Activated CD8-positive, alpha-beta T cell treated with anti-CD3 and anti-CD28 coated beads for 36 hours (primary cell): Measurements from ENCODE around the gene OTULINL. TPM values are rescaled to one million over a fixed set of nuclear protein-coding genes. Genes with fewer than 3 reads are reported as not detected.

Experiments used
- ATAC-seq: fragments of 200-7000 bp; cut with Tn5 transposase; one replicate; pipeline ENCODE4 v1.10.0; 2021; ENCODE audit warnings: mild to moderate bottlenecking, moderate library complexity
- CTCF ChIA-PET: fragments of 350-600 bp; sonication (Branson Sonifier 250); formaldehyde crosslinking; loops from one replicate; lab custom pipeline; 2021; ENCODE audit warnings: antibody characterized with exemption; lab: Charles Lee
- POLR2A ChIA-PET: fragments of 350-600 bp; sonication (Branson Sonifier 250); formaldehyde crosslinking; loops from one replicate; lab custom pipeline; 2021; ENCODE audit warnings: antibody characterized with exemption; lab: Charles Lee
- DNase-seq: peaks from one replicate; pipeline ENCODE4 v3.0.0-alpha.2; 2020
- H3K27ac Mint-ChIP-seq: one replicate; pipeline ENCODE4 v1.8.0; 2021; ENCODE audit warnings: mild to moderate bottlenecking, mixed read lengths
- H3K27me3 Mint-ChIP-seq: one replicate; pipeline ENCODE4 v1.8.0; 2021; ENCODE audit warnings: mixed read lengths
- H3K36me3 Mint-ChIP-seq: one replicate; pipeline ENCODE4 v1.8.0; 2021; ENCODE audit warnings: low read depth, mixed read lengths
- H3K4me1 Mint-ChIP-seq: one replicate; pipeline ENCODE4 v1.8.0; 2021; ENCODE audit warnings: low read depth, mixed read lengths
- H3K4me3 Mint-ChIP-seq: one replicate; pipeline ENCODE4 v1.8.0; 2021; ENCODE audit warnings: mild to moderate bottlenecking, moderate library complexity, mixed read lengths
- H3K9me3 Mint-ChIP-seq: one replicate; pipeline ENCODE4 v1.8.0; 2021; ENCODE audit warnings: mixed read lengths
- CTCF ChIP-seq: fragments of 200-600 bp; IDR thresholded peaks from one replicate; pipeline ENCODE4 v1.8.0; 2022; ENCODE audit warnings: antibody characterized with exemption, mild to moderate bottlenecking
- intact Hi-C: fragments of 100-400 bp; cut with micrococcal nuclease; formaldehyde crosslinking; loops from one replicate; pipeline ENCODE4 v1.10.0; 2022
- total RNA-seq, 2 experiments: library from RNA; stranded (reverse); gene quantifications; one replicate each; pipeline ENCODE4 v1.2.3, GENCODE V29; 2021

OTULINL gene
- total RNA-seq, 2 experiments from 2014 or later: 19.7 to 21.1 TPM

GRCh38 chr5:14595189-14595588, 13.6 kb downstream of the OTULINL start:
- POLR2A ChIA-PET: interaction anchor here (1.0 to 6.0 kb wide), 2 partner anchors 12 to 172 kb away, joined by 3 to 48 read pairs; partner anchors contain the start of gene OTULINL
- DNase-seq: peak; percentile 70
- no peaks in the 10 kb centered on the region for H3K27me3 Mint-ChIP-seq

GRCh38 chr5:14595891-14596290, 14.3 kb downstream of the OTULINL start:
- intact Hi-C loops: loop anchor here (2.0 to 5.0 kb wide), 2 partner anchors 71 to 181 kb away; no protein-coding TSS in a partner anchor

More at GRCh38 chr5:14595189-14595588, 13.6 kb downstream of the OTULINL start:
- no peak for TF ChIP-seq CTCF
- Mint-ChIP-seq H3K36me3 (peaks cover 21% of the 10 kb centered on the region), H3K4me3 (peak overlapping the region; percentile 65), H3K27ac (peak overlapping the region; percentile 96), H3K9me3 (peaks cover 3% of the 10 kb centered on the region), H3K4me1 (peaks cover 92% of the 10 kb centered on the region)
- CTCF ChIA-PET: interaction anchor here (5.8 kb wide), 1 partner anchor 13 kb away, joined by 27 read pairs; the partner anchor contains the start of gene OTULINL
- intact Hi-C loops: loop anchor here (2.0 to 5.0 kb wide), 2 partner anchors 72 to 180 kb away; no protein-coding TSS in a partner anchor
- ATAC-seq: peak; percentile 76

GRCh38 chr5:14597080-14597479, 15.5 kb downstream of the OTULINL start:
- POLR2A ChIA-PET: interaction anchor here (1.2 kb wide), 1 partner anchor 12 kb away, joined by 3 read pairs; no protein-coding TSS in a partner anchor
- Mint-ChIP-seq H3K27ac (peak overlapping the region; percentile 25), H3K9me3 (peaks cover 3% of the 10 kb centered on the region), H3K4me3 (no peak overlapping the region), H3K27me3 (no peaks in the 10 kb centered on the region), H3K4me1 (peaks cover 77% of the 10 kb centered on the region), H3K36me3 (peaks cover 30% of the 10 kb centered on the region)
- DNase-seq (no peak), ATAC-seq (no peak)
- TF ChIP-seq CTCF: no peak
- intact Hi-C loops: loop anchor here (5.0 kb wide), 1 partner anchor 70 kb away; no protein-coding TSS in a partner anchor
- CTCF ChIA-PET: no interaction called here

More at GRCh38 chr5:14595891-14596290, 14.3 kb downstream of the OTULINL start:
- Mint-ChIP-seq H3K4me3 (peak overlapping the region; percentile 65), H3K27ac (peak overlapping the region; percentile 96), H3K27me3 (no peaks in the 10 kb centered on the region), H3K4me1 (peaks cover 88% of the 10 kb centered on the region), H3K9me3 (peaks cover 3% of the 10 kb centered on the region), H3K36me3 (peaks cover 25% of the 10 kb centered on the region)
- DNase-seq: no peak
- no peak for TF ChIP-seq CTCF
- peak; percentile 0 for ATAC-seq
- CTCF ChIA-PET: interaction anchor here (5.8 kb wide), 1 partner anchor 13 kb away, joined by 27 read pairs; the partner anchor contains the start of gene OTULINL
- POLR2A ChIA-PET: interaction anchor here (6.0 kb wide), 1 partner anchor 13 kb away, joined by 48 read pairs; the partner anchor contains the start of gene OTULINL

GRCh38 chr5:14598225-14598624, 16.6 kb downstream of the OTULINL start:
- ATAC-seq (no peak), DNase-seq (no peak)
- Mint-ChIP-seq H3K9me3 (peaks cover 3% of the 10 kb centered on the region), H3K36me3 (peaks cover 42% of the 10 kb centered on the region), H3K4me1 (peaks cover 68% of the 10 kb centered on the region), H3K27me3 (no peaks in the 10 kb centered on the region), H3K27ac (peak overlapping the region; percentile 27), H3K4me3 (no peak overlapping the region)
- CTCF ChIA-PET: interaction anchor here (0.9 to 1.5 kb wide), 3 partner anchors 11 to 211 kb away, joined by 3 to 5 read pairs (median 3); no protein-coding TSS in a partner anchor
- TF ChIP-seq CTCF: no peak
- POLR2A ChIA-PET: interaction anchor here (1.2 to 1.5 kb wide), 2 partner anchors 13 to 16 kb away, joined by 3 to 6 read pairs; partner anchors contain the start of gene OTULINL
- intact Hi-C loops: loop anchor here (5.0 kb wide), 1 partner anchor 69 kb away; no protein-coding TSS in a partner anchor
